H1 (cell line): ENCODE measurements around the gene BORCS8. TPM values are rescaled to one million over a fixed set of nuclear protein-coding genes. Genes with fewer than 3 reads are reported as not detected.

Experiments used
- polyA plus RNA-seq, 7 experiments: library from polyadenylated mRNA; depleted of rRNA in 3 of 7; stranded (reverse) in 5 of 7; unstranded in 2 of 7; fragments of >200 nt in 5 of 7; fragments of 200-250 nt in 2 of 7; gene quantifications; 1 replicate in 5 of 7; 2 replicates in 1 of 7; 4 replicates in 1 of 7; pipeline versions ENCODE4 v1.2.1 to v1.2.3, GENCODE V29; 2011 to 2013; ENCODE audit warnings: missing spikeins in 2 of 7, mixed read lengths in 2 of 7
- small RNA-seq: library from polyadenylated mRNA; stranded (forward); fragments of <200 nt; extraction: miRNeasy Mini kit (QIAGEN cat#:217004); gene quantifications from one replicate; pipeline ENCODE3, GENCODE V24; 2013; ENCODE audit not compliant: insufficient read depth
- total RNA-seq: library from RNA; stranded (reverse); fragmentation: NEBNext Ultra II Directional; extraction: Animal tissue kit (Norgen Biotek cat#: 25700); gene quantifications from 2 replicates; pipeline ENCODE4 v1.2.1, GENCODE V29; 2021

BORCS8 gene
- total and polyA plus RNA-seq, 2 of the 8 experiments (the other 6 are each of a cell fraction or from before 2014, with no cell fraction given): 15.0 to 15.9 TPM

Small RNA genes within 50 kb of the gene (small RNA-seq; reads per million reads assigned to genes)
- not detected for gene RNU6-1028P

Other genes starting within 250 kb of the BORCS8 start
- 106 and 114 TPM in 2 replicates for gene SUGP2, start 158.6 kb downstream of the BORCS8 start, total RNA-seq
- 57.7 and 76.6 TPM in 2 replicates for gene SUGP2, start 158.6 kb downstream of the BORCS8 start, polyA plus RNA-seq (2011; rRNA removed)
- gene ARMC6, start 158.5 kb downstream of the BORCS8 start, total RNA-seq: 68.3 and 73.7 TPM in 2 replicates
- gene ARMC6, start 158.5 kb downstream of the BORCS8 start, polyA plus RNA-seq (2011; rRNA removed): 67.1 and 87.0 TPM in 2 replicates
- 4.1 and 6.2 TPM in 2 replicates for gene SLC25A42, start 128.2 kb downstream of the BORCS8 start, total RNA-seq
- 5.9 and 10.5 TPM in 2 replicates for gene SLC25A42, start 128.2 kb downstream of the BORCS8 start, polyA plus RNA-seq (2011; rRNA removed)
- gene TMEM161A, start 53.7 kb downstream of the BORCS8 start, total RNA-seq: 41.9 and 47.8 TPM in 2 replicates
- 103 and 153 TPM in 2 replicates for gene TMEM161A, start 53.7 kb downstream of the BORCS8 start, polyA plus RNA-seq (2011; rRNA removed)
- 2.8 and 4.1 TPM in 2 replicates for gene MEF2B, start 21.9 kb downstream of the BORCS8 start, total RNA-seq
- gene MEF2B, start 21.9 kb downstream of the BORCS8 start, polyA plus RNA-seq (2011; rRNA removed): 3.7 and 17.8 TPM in 2 replicates
- 72.9 and 77.7 TPM in 2 replicates for gene RFXANK, start 106 bp upstream of the BORCS8 start, total RNA-seq
- gene RFXANK, start 106 bp upstream of the BORCS8 start, polyA plus RNA-seq (2011; rRNA removed): 87.5 and 105 TPM in 2 replicates
- 20.5 and 24.9 TPM in 2 replicates for gene NR2C2AP, start 11.3 kb upstream of the BORCS8 start, total RNA-seq
- 16.4 TPM in 2 replicates for gene NR2C2AP, start 11.3 kb upstream of the BORCS8 start, polyA plus RNA-seq (2011; rRNA removed)
- gene NCAN, start 19.8 kb upstream of the BORCS8 start, total RNA-seq: 2.7 and 2.8 TPM in 2 replicates
- 2.7 and 3.6 TPM in 2 replicates for gene NCAN, start 19.8 kb upstream of the BORCS8 start, polyA plus RNA-seq (2011; rRNA removed)
- gene TM6SF2, start 81.1 kb upstream of the BORCS8 start, total RNA-seq: 5.3 and 6.5 TPM in 2 replicates
- gene TM6SF2, start 81.1 kb upstream of the BORCS8 start, polyA plus RNA-seq (2011; rRNA removed): 10.1 and 12.9 TPM in 2 replicates
- 65.2 and 70.5 TPM in 2 replicates for gene SUGP1, start 128.4 kb upstream of the BORCS8 start, total RNA-seq
- 38.5 and 56.6 TPM in 2 replicates for gene SUGP1, start 128.4 kb upstream of the BORCS8 start, polyA plus RNA-seq (2011; rRNA removed)
- 40.8 TPM in 2 replicates for gene MAU2, start 128.7 kb upstream of the BORCS8 start, total RNA-seq
- 32.0 and 43.7 TPM in 2 replicates for gene MAU2, start 128.7 kb upstream of the BORCS8 start, polyA plus RNA-seq (2011; rRNA removed)
- 205 and 210 TPM in 2 replicates for gene GATAD2A, start 213.5 kb upstream of the BORCS8 start, total RNA-seq
- 38.4 and 54.9 TPM in 2 replicates for gene GATAD2A, start 213.5 kb upstream of the BORCS8 start, polyA plus RNA-seq (2011; rRNA removed)